Endothelial cell (in vitro differentiated cells): ENCODE results near the gene AMIGO1. TPM values are rescaled to one million over a fixed set of nuclear protein-coding genes. Genes with fewer than 3 reads are reported as not detected.

Source experiments
- DNase-seq: peaks from one replicate; pipeline ENCODE4 v3.0.0; 2021; ENCODE audit warnings: low spot score
- H3K27ac Mint-ChIP-seq: one replicate; pipeline ENCODE4 v1.8.0; 2021; ENCODE audit warnings: mixed read lengths, inconsistent platforms; ENCODE audit not compliant: unreplicated experiment
- H3K27me3 Mint-ChIP-seq: one replicate; pipeline ENCODE4 v1.8.0; 2021; ENCODE audit warnings: mild to moderate bottlenecking, moderate library complexity, mixed read lengths, inconsistent platforms; ENCODE audit not compliant: unreplicated experiment
- H3K36me3 Mint-ChIP-seq: one replicate; pipeline ENCODE4 v1.8.0; 2021; ENCODE audit warnings: mild to moderate bottlenecking, low read depth, mixed read lengths, inconsistent platforms; ENCODE audit not compliant: unreplicated experiment
- H3K4me1 Mint-ChIP-seq: one replicate; pipeline ENCODE4 v1.8.0; 2021; ENCODE audit warnings: mild to moderate bottlenecking, mixed read lengths, inconsistent platforms; ENCODE audit not compliant: unreplicated experiment
- H3K4me3 Mint-ChIP-seq: one replicate; pipeline ENCODE4 v1.8.0; 2021; ENCODE audit warnings: mild to moderate bottlenecking, mixed read lengths, inconsistent platforms; ENCODE audit not compliant: unreplicated experiment
- H3K9me3 Mint-ChIP-seq: one replicate; pipeline ENCODE4 v1.8.0; 2021; ENCODE audit warnings: mixed read lengths, inconsistent platforms; ENCODE audit not compliant: unreplicated experiment
- CTCF ChIP-seq: fragments of 200-600 bp; sonication (generic); IDR thresholded peaks from one replicate; pipeline ENCODE4 v1.5.0; 2021; ENCODE audit warnings: antibody characterized with exemption; ENCODE audit not compliant: unreplicated experiment
- long read RNA-seq: library from polyadenylated mRNA; unstranded; transcript quantifications from one replicate; pipeline ENCODE4 v2.0.0, GENCODE V29; 2020; ENCODE audit not compliant: unreplicated experiment
- total RNA-seq: library from RNA; stranded (reverse); fragmentation: NEBNext Ultra II Directional; extraction: Animal tissue kit (Norgen Biotek cat#: 25700); gene quantifications from one replicate; pipeline ENCODE4 v1.2.1, GENCODE V29; 2021; ENCODE audit not compliant: unreplicated experiment

AMIGO1 gene
- total RNA-seq = 1.2 TPM
- long read RNA-seq = 0 reads

- peak; percentile 62 for DNase-seq
- Mint-ChIP-seq H3K27me3 (peaks cover 22% of the 10 kb centered on the region), H3K36me3 (no peaks in the 10 kb centered on the region), H3K4me1 (peaks cover 5% of the 10 kb centered on the region), H3K9me3 (no peaks in the 10 kb centered on the region), H3K4me3 (peak within 1 kb of the TSS; percentile 93), H3K27ac (peak within 1 kb of the TSS; percentile 57)
- no peak for TF ChIP-seq CTCF
Observed at GRCh38 chr1:109509176-109510134, at the start of gene AMIGO1. Gene AMIGO1, minus strand, starts transcription at chr1:109509727. Its CDS starts 815 bp downstream, at chr1:109508912.

- Mint-ChIP-seq H3K27ac (no peak overlapping the region), H3K4me1 (peaks cover 79% of the 10 kb centered on the region), H3K36me3 (peaks cover 10% of the 10 kb centered on the region), H3K4me3 (peak overlapping the region; percentile 57), H3K27me3 (peaks cover 3% of the 10 kb centered on the region), H3K9me3 (no peaks in the 10 kb centered on the region)
- TF ChIP-seq CTCF = no peak
- DNase-seq = no peak
Observed at GRCh38 chr1:109557520-109557919, 48.0 kb upstream of the AMIGO1 start.

GRCh38 chr1:109556563-109556962, 47.0 kb upstream of the AMIGO1 start:
- Mint-ChIP-seq H3K36me3 (peaks cover 10% of the 10 kb centered on the region), H3K27me3 (peaks cover 3% of the 10 kb centered on the region), H3K9me3 (no peaks in the 10 kb centered on the region), H3K4me1 (peaks cover 77% of the 10 kb centered on the region), H3K27ac (peak overlapping the region; percentile 57), H3K4me3 (peak overlapping the region; percentile 7)
- no peak for DNase-seq
- no peak for TF ChIP-seq CTCF

GRCh38 chr1:109548321-109549267, 39.1 kb upstream of the AMIGO1 start, which contains the start of gene GNAI3:
Gene GNAI3, plus strand, starts transcription at chr1:109548615. Its CDS starts 106 bp downstream, at chr1:109548721.
- DNase-seq = peak; percentile 87
- peaks cover 13% of the 10 kb centered on the region for H3K27me3 Mint-ChIP-seq
- peaks cover 6% of the 10 kb centered on the region for H3K36me3 Mint-ChIP-seq
- peak within 1 kb of the TSS; percentile 97 for H3K4me3 Mint-ChIP-seq
- H3K27ac Mint-ChIP-seq = peak within 1 kb of the TSS; percentile 94
- peaks cover 46% of the 10 kb centered on the region for H3K4me1 Mint-ChIP-seq
- no peaks in the 10 kb centered on the region for H3K9me3 Mint-ChIP-seq
- TF ChIP-seq CTCF = no peak
